ENCODE data around the gene HS1BP3. TPM values are rescaled to one million over a fixed set of nuclear protein-coding genes. Genes with fewer than 3 reads are reported as not detected.
A peak's percentile ranks its signal among the peaks of the same experiment; 100 is the strongest.

HS1BP3 gene
- total and polyA plus RNA-seq, 9 of the 15 experiments (the other 6 are each of a cell fraction or from before 2014, with no cell fraction given): 0.41 to 8.3 (median 5.9) TPM

DNA sequence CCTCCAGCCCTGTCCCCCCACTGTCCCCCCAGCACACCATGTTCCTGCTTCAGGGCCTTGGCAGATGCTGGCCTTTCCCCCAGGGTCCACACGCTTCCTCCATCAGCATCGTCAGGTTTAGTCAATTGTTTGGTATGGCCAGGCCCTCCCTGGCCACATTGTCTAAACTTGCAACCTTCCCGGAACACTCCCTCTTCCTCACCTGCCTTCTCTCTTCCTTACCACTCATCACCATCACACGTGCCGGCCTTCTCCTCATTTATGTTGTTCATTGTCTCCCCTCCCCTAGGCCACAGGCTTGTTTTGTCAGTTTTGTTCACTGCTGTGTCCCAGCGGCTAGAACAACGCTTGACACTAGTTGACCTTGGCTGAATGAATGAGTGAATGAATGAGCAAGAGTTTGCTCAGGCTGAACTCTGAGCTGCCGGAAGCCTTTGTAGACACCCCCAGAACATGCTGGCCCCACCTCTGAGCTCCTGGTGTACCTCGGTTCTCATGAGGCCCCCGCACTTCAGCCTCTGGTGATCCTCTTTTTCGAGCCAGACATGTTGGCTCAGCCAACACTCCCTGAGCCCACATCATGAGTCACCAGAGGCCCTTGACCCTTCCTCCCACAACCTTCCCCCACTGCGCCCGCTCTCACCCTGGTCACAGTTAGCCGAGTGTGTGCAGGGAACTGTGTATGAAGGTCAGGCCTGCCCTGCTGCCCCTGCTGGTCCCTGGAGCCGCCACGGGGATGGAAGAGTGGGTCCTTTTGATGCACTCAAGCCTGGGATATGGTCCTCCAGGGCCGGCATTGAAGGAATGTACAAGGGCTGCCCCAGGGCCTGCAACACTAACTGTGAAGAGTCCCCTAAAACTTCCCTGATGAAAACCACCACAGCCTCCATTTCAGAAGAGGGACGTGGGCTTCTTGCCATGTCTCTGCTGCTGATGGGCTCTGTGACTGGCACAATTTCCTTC, 57.5 kb downstream of the HS1BP3 start (continued):
- TF ChIP-seq ZNF324 (CRISPR knock-in tag; IDR thresholded peaks at IDR 0.05): no peak
- TF ChIP-seq SMARCA5 (IDR thresholded peaks at IDR 0.05): no peak
- TF ChIP-seq RBBP5 (IDR thresholded peaks at IDR 0.05; ENCODE audit: borderline replicate concordance, insufficient read depth, low read length, poor library complexity, severe bottlenecking): peak; percentile 46
- TF ChIP-seq CBX5 (IDR thresholded peaks at IDR 0.05; ENCODE audit: borderline replicate concordance, low read depth): 0 out of 2 replicates have a peak, but pooled peaks have one; percentile 73
- TF ChIP-seq ZNF282 (CRISPR knock-in tag; IDR thresholded peaks at IDR 0.05): no peak
- peak; percentile 38 to 55; a peak in 2 of 4 replicates for TF ChIP-seq NRF1 (conservative IDR thresholded peaks at IDR 0.05 in 1 of 2, IDR thresholded peaks at IDR 0.05 in 1 of 2)
- TF ChIP-seq ZNF134 (CRISPR knock-in tag; conservative IDR thresholded peaks at IDR 0.05): no peak
- TF ChIP-seq EGR1 (conservative IDR thresholded peaks at IDR 0.05): peak; percentile 89
- peak; percentile 58; the same call in 1 of the 2 replicates for TF ChIP-seq XRCC5 (IDR thresholded peaks at IDR 0.05; ENCODE audit: low read depth, low read length)
- TF ChIP-seq TCF7 (IDR thresholded peaks at IDR 0.05; ENCODE audit: borderline replicate concordance): 0 out of 2 replicates have a peak, but pooled peaks have one; percentile 79
- peak; percentile 79 for TF ChIP-seq SMARCA4 (IDR thresholded peaks at IDR 0.05)
- TF ChIP-seq HLTF (IDR thresholded peaks at IDR 0.05): no peak
- TF ChIP-seq NFE2 (IDR thresholded peaks at IDR 0.05; ENCODE audit: low read depth): peak; percentile 60
- peak; percentile 26; the same call in 1 of the 2 replicates for TF ChIP-seq EP300 (IDR thresholded peaks at IDR 0.05; ENCODE audit: low read length)
- no peak for TF ChIP-seq RBM15 (IDR thresholded peaks at IDR 0.05; ENCODE audit: insufficient read depth, low read length)
- TF ChIP-seq, protein P1, sequence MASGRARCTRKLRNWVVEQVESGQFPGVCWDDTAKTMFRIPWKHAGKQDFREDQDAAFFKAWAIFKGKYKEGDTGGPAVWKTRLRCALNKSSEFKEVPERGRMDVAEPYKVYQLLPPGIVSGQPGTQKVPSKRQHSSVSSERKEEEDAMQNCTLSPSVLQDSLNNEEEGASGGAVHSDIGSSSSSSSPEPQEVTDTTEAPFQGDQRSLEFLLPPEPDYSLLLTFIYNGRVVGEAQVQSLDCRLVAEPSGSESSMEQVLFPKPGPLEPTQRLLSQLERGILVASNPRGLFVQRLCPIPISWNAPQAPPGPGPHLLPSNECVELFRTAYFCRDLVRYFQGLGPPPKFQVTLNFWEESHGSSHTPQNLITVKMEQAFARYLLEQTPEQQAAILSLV (tag; IDR thresholded peaks at IDR 0.05): peak; percentile 49; the same call in 1 of the 2 replicates
- no peak for TF ChIP-seq ASH1L (IDR thresholded peaks at IDR 0.05; ENCODE audit: borderline replicate concordance, low read depth, partially characterized antibody)
- peak; percentile 48; the same call in 1 of the 2 replicates for TF ChIP-seq MAFK (IDR thresholded peaks at IDR 0.05; ENCODE audit: low read length)
- TF ChIP-seq SREBF2 (CRISPR knock-in tag; IDR thresholded peaks at IDR 0.05): no peak
- peak; percentile 47 for TF ChIP-seq ZFX (CRISPR knock-in tag; IDR thresholded peaks at IDR 0.05)
- TF ChIP-seq, protein P2, sequence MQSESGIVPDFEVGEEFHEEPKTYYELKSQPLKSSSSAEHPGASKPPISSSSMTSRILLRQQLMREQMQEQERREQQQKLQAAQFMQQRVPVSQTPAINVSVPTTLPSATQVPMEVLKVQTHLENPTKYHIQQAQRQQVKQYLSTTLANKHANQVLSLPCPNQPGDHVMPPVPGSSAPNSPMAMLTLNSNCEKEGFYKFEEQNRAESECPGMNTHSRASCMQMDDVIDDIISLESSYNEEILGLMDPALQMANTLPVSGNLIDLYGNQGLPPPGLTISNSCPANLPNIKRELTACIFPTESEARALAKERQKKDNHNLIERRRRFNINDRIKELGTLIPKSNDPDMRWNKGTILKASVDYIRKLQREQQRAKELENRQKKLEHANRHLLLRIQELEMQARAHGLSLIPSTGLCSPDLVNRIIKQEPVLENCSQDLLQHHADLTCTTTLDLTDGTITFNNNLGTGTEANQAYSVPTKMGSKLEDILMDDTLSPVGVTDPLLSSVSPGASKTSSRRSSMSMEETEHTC (IDR thresholded peaks at IDR 0.05): no peak
- peak; percentile 95 for TF ChIP-seq FOSL1 (tag; conservative IDR thresholded peaks at IDR 0.05)
- no peak for TF ChIP-seq ARID2 (IDR thresholded peaks at IDR 0.05)
- TF ChIP-seq, protein P3, sequence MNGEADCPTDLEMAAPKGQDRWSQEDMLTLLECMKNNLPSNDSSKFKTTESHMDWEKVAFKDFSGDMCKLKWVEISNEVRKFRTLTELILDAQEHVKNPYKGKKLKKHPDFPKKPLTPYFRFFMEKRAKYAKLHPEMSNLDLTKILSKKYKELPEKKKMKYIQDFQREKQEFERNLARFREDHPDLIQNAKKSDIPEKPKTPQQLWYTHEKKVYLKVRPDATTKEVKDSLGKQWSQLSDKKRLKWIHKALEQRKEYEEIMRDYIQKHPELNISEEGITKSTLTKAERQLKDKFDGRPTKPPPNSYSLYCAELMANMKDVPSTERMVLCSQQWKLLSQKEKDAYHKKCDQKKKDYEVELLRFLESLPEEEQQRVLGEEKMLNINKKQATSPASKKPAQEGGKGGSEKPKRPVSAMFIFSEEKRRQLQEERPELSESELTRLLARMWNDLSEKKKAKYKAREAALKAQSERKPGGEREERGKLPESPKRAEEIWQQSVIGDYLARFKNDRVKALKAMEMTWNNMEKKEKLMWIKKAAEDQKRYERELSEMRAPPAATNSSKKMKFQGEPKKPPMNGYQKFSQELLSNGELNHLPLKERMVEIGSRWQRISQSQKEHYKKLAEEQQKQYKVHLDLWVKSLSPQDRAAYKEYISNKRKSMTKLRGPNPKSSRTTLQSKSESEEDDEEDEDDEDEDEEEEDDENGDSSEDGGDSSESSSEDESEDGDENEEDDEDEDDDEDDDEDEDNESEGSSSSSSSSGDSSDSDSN (IDR thresholded peaks at IDR 0.05; ENCODE audit: borderline replicate concordance in 1 of 2, low read depth in 2 of 2, low read length in 2 of 2): no peak
- peak; percentile 62 for TF ChIP-seq CTBP1 (IDR thresholded peaks at IDR 0.05; ENCODE audit: borderline replicate concordance)
- TF ChIP-seq ZNF766 (CRISPR knock-in tag; conservative IDR thresholded peaks at IDR 0.05): 0 out of 2 replicates have a peak, but pooled peaks have one; percentile 40
